Endothelial cell of umbilical vein (primary cell): ENCODE results near the gene TMED5. TPM values are rescaled to one million over a fixed set of nuclear protein-coding genes. Genes with fewer than 3 reads are reported as not detected.

Experiments used
- BruUV-seq: library from RNA; stranded (reverse); fragments of 400-500 nt; replicated peaks from 2 replicates; lab custom pipeline; 2021; lab: Mats Ljungman, UMichigan
- CTCF ChIA-PET: fragments of 300-600, 350-600 bp; sonication (Branson Sonifier 250); formaldehyde crosslinking; loops from one replicate; lab custom pipeline; 2021; ENCODE audit warnings: antibody characterized with exemption, inconsistent platforms; lab: Charles Lee
- POLR2A ChIA-PET: fragments of 300-600, 350-600 bp; sonication (Branson Sonifier 250); formaldehyde crosslinking; loops from one replicate; lab custom pipeline; 2021; ENCODE audit warnings: antibody characterized with exemption, inconsistent platforms; lab: Charles Lee
- DNase-seq: peaks from one replicate; pipeline ENCODE4 v3.0.0-alpha.2; 2011; ENCODE audit warnings: low read depth, low spot score
- FAIRE-seq: peaks from 2 replicates; lab custom pipeline; 2011; peaks lifted over from hg19 to GRCh38; lab: Jason Lieb, UNC
- H2AFZ ChIP-seq: 2 replicates; pipeline ENCODE4 v1.6.0; 2012; ENCODE audit warnings: low read depth, low read length, control low read depth, inconsistent platforms
- H3K27ac ChIP-seq: 2 replicates; pipeline ENCODE4 v1.5.1; 2011; ENCODE audit warnings: low read depth, mild to moderate bottlenecking, control low read depth, low read length, moderate library complexity; ENCODE audit not compliant: insufficient read depth
- H3K27me3 ChIP-seq, 2 experiments: 2 replicates each; pipeline versions ENCODE4 v1.6.0 to v1.6.1; 2011; ENCODE audit warnings: low read length in 2 of 2, mixed read lengths in 1 of 2; ENCODE audit not compliant: control insufficient read depth in 2 of 2, insufficient read depth in 2 of 2
- H3K36me3 ChIP-seq, 2 experiments: 2 replicates in 1 of 2; 3 replicates in 1 of 2; pipeline ENCODE4 v1.5.1; 2011; ENCODE audit warnings: low read length in 2 of 2, mild to moderate bottlenecking in 1 of 2, moderate library complexity in 1 of 2; ENCODE audit not compliant: control insufficient read depth in 2 of 2, insufficient read depth in 2 of 2; ENCODE audit errors: extremely low read depth in 1 of 2
- H3K4me1 ChIP-seq: 3 replicates; pipeline ENCODE4 v1.5.1; 2011; ENCODE audit warnings: mild to moderate bottlenecking, low read length; ENCODE audit not compliant: control insufficient read depth, insufficient read depth; ENCODE audit errors: extremely low read depth
- H3K4me2 ChIP-seq: 2 replicates; pipeline ENCODE4 v1.6.1; 2011; ENCODE audit warnings: low read length, control low read depth, mixed read lengths; ENCODE audit not compliant: insufficient read depth
- H3K4me3 ChIP-seq, 3 experiments: fragments of 200-600 bp in 1 of 3; sonication (generic), shearing (Covaris generic) in 1 of 3; replicated peaks in 1 of 3; 2 replicates each; pipeline ENCODE4 v1.5.1; 2011 to 2016; ENCODE audit warnings: control low read depth in 3 of 3, low read length in 3 of 3, mild to moderate bottlenecking in 2 of 3, inconsistent platforms in 1 of 3, low read depth in 1 of 3, moderate library complexity in 1 of 3; ENCODE audit not compliant: insufficient read depth in 1 of 3
- H3K79me2 ChIP-seq: 2 replicates; pipeline ENCODE4 v1.6.0; 2012; ENCODE audit warnings: low read length, inconsistent platforms; ENCODE audit not compliant: control insufficient read depth, insufficient read depth
- H3K9ac ChIP-seq: replicated peaks from 2 replicates; pipeline ENCODE3; 2011; ENCODE audit warnings: low read length, control low read depth; ENCODE audit not compliant: insufficient read depth; ENCODE audit errors: extremely low read depth
- H3K9me1 ChIP-seq: replicated peaks from 3 replicates; pipeline ENCODE4 v1.6.0; 2011; ENCODE audit warnings: mild to moderate bottlenecking, low read length; ENCODE audit not compliant: control insufficient read depth, insufficient read depth; ENCODE audit errors: extremely low read depth
- H3K9me3 ChIP-seq: replicated peaks from 2 replicates; pipeline ENCODE4 v1.5.1; 2012; ENCODE audit warnings: low read length, inconsistent platforms; ENCODE audit not compliant: control insufficient read depth, insufficient read depth
- H4K20me1 ChIP-seq: replicated peaks from 2 replicates; pipeline ENCODE3; 2011; ENCODE audit warnings: mild to moderate bottlenecking, low read length; ENCODE audit not compliant: control insufficient read depth, insufficient read depth; ENCODE audit errors: extremely low read depth
- CTCF ChIP-seq, 2 donors: IDR thresholded peaks; 1 replicate in 1 of 2; 2 replicates in 1 of 2; pipeline ENCODE4 v1.5.1; 2011; ENCODE audit warnings: low read length in 2 of 2, mild to moderate bottlenecking in 2 of 2, moderate library complexity in 2 of 2, control low read depth in 1 of 2, inconsistent platforms in 1 of 2, low read depth in 1 of 2; ENCODE audit not compliant: insufficient read depth in 1 of 2; ENCODE audit errors: extremely low read depth in 1 of 2
- MYC ChIP-seq: IDR thresholded peaks from one replicate; pipeline ENCODE4 v1.6.1; 2011; ENCODE audit warnings: mild to moderate bottlenecking, low read depth, low read length
- POLR2AphosphoS5 ChIP-seq: IDR thresholded peaks from 2 replicates; pipeline ENCODE4 v1.6.1; 2012; ENCODE audit warnings: low read depth, mild to moderate bottlenecking, control low read depth, low read length, moderate library complexity; ENCODE audit not compliant: insufficient read depth
- dilution Hi-C: fragments of 300-500 bp; cut with MboI; formaldehyde crosslinking; loops from one replicate; pipeline ENCODE4 v1.15.0; 2019; ENCODE audit warnings: low sequenced_read_pairs; ENCODE audit not compliant: extremely low pct_ligation_motif_present
- intact Hi-C: fragments of 100-400 bp; cut with micrococcal nuclease; formaldehyde crosslinking; loops from one replicate; pipeline ENCODE4 v1.10.0; 2022
- polyA plus RNA-seq, 4 experiments: library from polyadenylated mRNA; depleted of rRNA in 3 of 4; stranded (reverse) in 3 of 4; unstranded in 1 of 4; fragments of >200 nt; gene quantifications; 2 replicates each; pipeline versions ENCODE4 v1.2.1 to v1.2.3, GENCODE V29; 2011 to 2012; ENCODE audit warnings: missing spikeins in 1 of 4
- small RNA-seq: library from RNA; depleted of rRNA; stranded (forward); fragments of <200 nt; gene quantifications from one replicate; pipeline ENCODE3, GENCODE V24; 2012; ENCODE audit warnings: low replicate concordance, low read depth; ENCODE audit not compliant: insufficient read depth, insufficient read length
- total RNA-seq: library from RNA; stranded (reverse); gene quantifications from 2 replicates; pipeline ENCODE4 v1.2.3, GENCODE V29; 2021

TMED5 gene
- total and polyA plus RNA-seq, 2 donors (not counting 3 experiments of a cell fraction or from before 2014, with no cell fraction given): 24.2 to 51.2 TPM

GRCh38 chr1:93102142-93102541 is 78.1 kb downstream of the TMED5 start:
- TF ChIP-seq POLR2AphosphoS5 (no peak), MYC (no peak), CTCF (IDR thresholded peaks at IDR 0.05; ENCODE audit: extremely low read depth in 1 of 2, insufficient read depth in 1 of 2, low read depth in 1 of 2, low read length in 2 of 2) (no peak)
- Histone ChIP-seq H3K36me3 (no peaks in the 10 kb centered on the region), H3K9ac (no peak overlapping the region), H3K9me1 (no peaks in the 10 kb centered on the region), H3K4me3 (no peak overlapping the region), H4K20me1 (peaks cover 12% of the 10 kb centered on the region), H2AFZ (no peak overlapping the region), H3K79me2 (peaks cover 80% of the 10 kb centered on the region), H3K9me3 (no peaks in the 10 kb centered on the region), H3K4me1 (no peaks in the 10 kb centered on the region), H3K4me2 (no peak overlapping the region), H3K27ac (no peak overlapping the region), H3K27me3 (no peaks in the 10 kb centered on the region)
- ChIA-PET POLR2A (no interaction called here), CTCF (interaction anchor here (0.6 kb wide), 2 partner anchors 9 to 22 kb away, joined by 3 to 5 read pairs; no protein-coding TSS in a partner anchor)
- no TSS peak for BruUV-seq
- FAIRE-seq (no peak), DNase-seq (no peak)
- dilution Hi-C loops (no loop called here), intact Hi-C loops (no loop called here)

Small RNA genes lying within 50 kb of the gene (small RNA-seq; reads per million reads assigned to genes)
- not detected for gene AC126124.1

Other genes with a start within 250 kb of the TMED5 start
- gene DIPK1A, start 219.0 kb downstream of the TMED5 start, total RNA-seq: 0.62 and 0.93 TPM in 2 replicates
- gene DIPK1A, start 219.0 kb downstream of the TMED5 start, polyA plus RNA-seq: 0.22 and 0.25 TPM in 2 replicates
- 40.5 and 42.6 TPM in 2 replicates for gene MTF2, start 101.1 kb downstream of the TMED5 start, total RNA-seq
- gene MTF2, start 101.1 kb downstream of the TMED5 start, polyA plus RNA-seq: 14.4 and 20.1 TPM in 2 replicates
- 9.9 and 11.2 TPM in 2 replicates for gene CCDC18, start 311 bp upstream of the TMED5 start, total RNA-seq
- 1.5 and 2.2 TPM in 2 replicates for gene CCDC18, start 311 bp upstream of the TMED5 start, polyA plus RNA-seq
- 49.4 and 52.2 TPM in 2 replicates for gene DR1, start 165.5 kb upstream of the TMED5 start, total RNA-seq
- gene DR1, start 165.5 kb upstream of the TMED5 start, polyA plus RNA-seq: 9.1 and 11.7 TPM in 2 replicates